Measurements from ENCODE around the gene VEZF1.
A peak's percentile ranks its signal among the peaks of the same experiment; 100 is the strongest.

GRCh38 chr17:57954397-57955182 lies 33.5 kb downstream of the VEZF1 start:
- TF ChIP-seq CTCF (IDR thresholded peaks at IDR 0.05; ENCODE audit: borderline replicate concordance, extremely low read depth, low read length, poor library complexity, severe bottlenecking) (no peak), EZH2 (IDR thresholded peaks at IDR 0.05; ENCODE audit: borderline replicate concordance, low read depth, low read length, severe bottlenecking) (peak; percentile 96)
